ENCODE results near the gene CCSAP.
"Not testable (repeated sequence)": the region's sequence is repeated elsewhere in the genome, so short reads cannot be mapped to it uniquely, and the experiment has no call there.

Gene CCSAP

DNA sequence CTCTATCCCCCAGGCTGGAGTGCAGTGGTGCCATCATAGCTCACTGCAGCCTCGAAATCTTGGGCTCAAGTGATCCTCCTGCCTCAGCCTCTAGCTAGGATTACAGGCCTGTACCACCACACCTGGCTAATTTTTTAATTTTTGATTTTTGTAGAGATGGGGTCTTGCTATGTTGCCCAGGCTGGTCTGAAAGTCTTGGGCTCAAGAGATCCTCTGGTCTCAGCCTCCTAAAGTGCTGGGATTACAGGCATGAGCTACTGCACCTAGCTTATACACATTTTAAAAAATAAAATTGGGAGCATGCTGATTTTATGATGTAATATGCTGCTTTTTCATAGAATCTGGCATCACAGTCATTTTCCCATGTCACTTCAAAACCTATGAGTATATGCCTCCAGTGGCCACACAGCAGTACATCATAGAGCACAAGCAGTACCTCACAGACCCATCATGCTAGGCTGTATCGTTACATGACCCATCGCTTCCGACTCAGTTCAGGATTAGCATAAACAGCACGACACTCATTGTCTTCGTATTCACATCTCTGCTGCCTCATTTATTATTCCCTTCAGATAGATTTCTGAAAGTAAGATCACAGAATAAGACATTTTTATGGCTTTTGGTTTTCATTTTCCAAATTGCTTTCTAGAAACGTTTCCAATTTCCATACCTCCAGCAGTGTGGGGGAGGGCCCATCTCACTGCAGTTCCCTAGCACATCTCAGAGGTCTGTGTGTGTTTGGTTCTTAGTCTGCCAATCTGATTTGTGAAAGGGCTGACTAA is 35.9 kb upstream of the CCSAP start:
- H3K4me1 ChIP-seq (ENCODE audit: insufficient read depth, low read length), result no peaks in the 10 kb centered on the region

DNA sequence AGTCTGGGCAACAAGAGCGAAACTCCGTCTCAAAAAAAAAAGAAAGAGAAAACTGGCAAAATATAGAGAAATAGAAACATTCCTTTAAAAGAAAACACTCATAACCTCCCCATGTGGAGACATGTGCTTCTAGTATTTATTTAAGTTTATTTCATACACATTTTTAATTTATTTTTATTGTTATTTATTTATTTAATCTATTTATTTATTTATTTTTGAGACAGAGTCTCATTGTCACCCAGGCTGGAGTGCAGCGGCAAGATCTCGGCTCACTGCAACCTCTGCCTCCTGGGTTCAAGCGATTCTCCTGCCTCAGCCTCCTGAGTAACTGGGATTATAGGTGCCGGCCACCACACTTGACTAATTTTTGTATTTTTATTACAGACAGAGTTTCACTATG is 35.2 kb upstream of the CCSAP start:
- H3K4me1 ChIP-seq (ENCODE audit: insufficient read depth, low read length); H3K4me3 ChIP-seq (ENCODE audit: low read depth in 1 of 2, low read length in 2 of 2); H3K9me3 ChIP-seq (ENCODE audit: low read length); H3K36me3 ChIP-seq (ENCODE audit: insufficient read depth, low read length); H3K27ac ChIP-seq (ENCODE audit: low read depth, low read length); H3K27me3 ChIP-seq (ENCODE audit: control insufficient read depth in 1 of 2, insufficient read depth in 2 of 2, low read length in 2 of 2); H3K9ac ChIP-seq (ENCODE audit: low read length): not testable (repeated sequence)

More for the DNA sequence above, 35.9 kb upstream of the CCSAP start:
- Histone ChIP-seq H3K27ac (ENCODE audit: low read depth, low read length) (no peak overlapping the region), H3K9ac (ENCODE audit: low read length) (no peak overlapping the region), H3K36me3 (ENCODE audit: insufficient read depth, low read length) (no peaks in the 10 kb centered on the region), H3K27me3 (ENCODE audit: control insufficient read depth in 1 of 2, insufficient read depth in 2 of 2, low read length in 2 of 2) (peaks cover 0 to 5% of the 10 kb centered on the region in 2 donors), H3K9me3 (ENCODE audit: low read length) (no peaks in the 10 kb centered on the region), H3K4me3 (ENCODE audit: low read depth in 1 of 2, low read length in 2 of 2) (no peak overlapping the region)

DNA sequence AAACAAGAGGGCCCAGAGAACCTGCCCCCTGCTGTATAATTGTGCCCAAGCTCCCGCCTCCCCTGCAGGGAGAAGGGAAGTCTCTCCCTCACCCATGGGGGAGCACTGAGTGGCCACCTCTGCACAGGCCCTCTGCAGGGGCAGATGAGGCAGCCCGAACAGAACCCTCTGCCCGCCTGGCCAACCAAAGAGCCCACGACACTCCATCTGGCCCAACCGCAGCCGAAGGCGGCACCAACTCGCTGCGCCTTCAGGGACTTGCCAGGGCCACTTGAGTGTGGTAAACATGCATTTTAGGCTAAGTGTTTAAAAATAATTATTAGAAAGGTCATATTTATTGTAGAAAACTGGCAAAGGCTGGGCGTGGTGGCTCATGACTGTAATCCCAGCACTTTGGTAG is 34.6 kb upstream of the CCSAP start:
- no peaks in the 10 kb centered on the region for H3K4me1 ChIP-seq (ENCODE audit: insufficient read depth, low read length)

DNA sequence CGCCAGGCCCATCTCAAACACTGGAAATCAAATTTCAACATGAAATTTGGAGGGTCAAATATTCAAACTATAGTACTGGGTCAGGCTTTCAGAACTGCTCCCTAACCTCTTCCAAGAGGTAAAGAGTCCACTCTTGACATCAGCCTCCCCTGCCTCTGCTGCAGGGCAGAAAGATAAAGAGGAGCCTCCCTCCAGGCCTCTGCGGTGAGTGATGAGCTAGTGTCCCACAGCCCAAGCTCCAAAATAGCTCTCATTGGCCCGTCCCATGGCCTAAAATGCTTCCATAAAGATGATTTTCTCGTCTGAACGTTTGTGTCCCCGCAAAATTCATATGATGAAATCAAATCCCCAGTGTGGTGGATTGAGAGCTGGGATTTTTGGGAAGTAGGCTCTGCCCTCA is 33.7 kb upstream of the CCSAP start:
- no peaks in the 10 kb centered on the region for H3K4me1 ChIP-seq (ENCODE audit: insufficient read depth, low read length)
- H3K4me3 ChIP-seq (ENCODE audit: low read depth in 1 of 2, low read length in 2 of 2), result no peak overlapping the region
- no peak overlapping the region for H3K9ac ChIP-seq (ENCODE audit: low read length)
- H3K27me3 ChIP-seq (ENCODE audit: control insufficient read depth in 1 of 2, insufficient read depth in 2 of 2, low read length in 2 of 2), result no peaks in the 10 kb centered on the region
- H3K9me3 ChIP-seq (ENCODE audit: low read length), result no peaks in the 10 kb centered on the region
- H3K36me3 ChIP-seq (ENCODE audit: insufficient read depth, low read length), result no peaks in the 10 kb centered on the region
- H3K27ac ChIP-seq (ENCODE audit: low read depth, low read length), result no peak overlapping the region

More for the DNA sequence above, 34.6 kb upstream of the CCSAP start:
- H3K27me3 ChIP-seq (ENCODE audit: control insufficient read depth in 1 of 2, insufficient read depth in 2 of 2, low read length in 2 of 2), result peaks cover 0 to 5% of the 10 kb centered on the region in 2 donors
- H3K9ac ChIP-seq (ENCODE audit: low read length), result no peak overlapping the region
- no peaks in the 10 kb centered on the region for H3K9me3 ChIP-seq (ENCODE audit: low read length)
- no peak overlapping the region for H3K27ac ChIP-seq (ENCODE audit: low read depth, low read length)
- H3K4me3 ChIP-seq (ENCODE audit: low read depth in 1 of 2, low read length in 2 of 2), result no peak overlapping the region
- no peaks in the 10 kb centered on the region for H3K36me3 ChIP-seq (ENCODE audit: insufficient read depth, low read length)

DNA sequence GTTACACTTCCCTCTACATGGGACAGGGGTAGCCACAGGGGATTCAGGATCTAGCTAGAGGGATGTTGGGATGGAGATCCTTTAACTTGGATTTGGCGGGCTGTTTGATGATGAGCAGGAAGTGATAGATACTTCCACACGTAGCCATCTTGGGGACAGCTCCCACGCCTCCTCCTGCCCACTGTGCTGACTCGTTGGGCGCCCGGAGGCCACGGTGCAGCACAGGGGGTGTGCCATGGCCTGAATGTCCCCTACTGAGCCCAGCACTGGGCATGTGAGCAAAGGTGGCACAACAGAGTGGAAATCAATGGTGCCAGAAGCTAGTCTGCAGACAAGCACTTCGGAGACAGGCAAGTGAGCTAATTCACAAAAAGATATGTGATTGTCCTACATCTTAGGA is 31.6 kb upstream of the CCSAP start:
- Histone ChIP-seq H3K9ac (ENCODE audit: low read length) (no peak overlapping the region), H3K9me3 (ENCODE audit: low read length) (no peaks in the 10 kb centered on the region), H3K4me3 (ENCODE audit: low read depth in 1 of 2, low read length in 2 of 2) (no peak overlapping the region), H3K27me3 (ENCODE audit: control insufficient read depth in 1 of 2, insufficient read depth in 2 of 2, low read length in 2 of 2) (no peaks in the 10 kb centered on the region), H3K27ac (ENCODE audit: low read depth, low read length) (no peak overlapping the region), H3K4me1 (ENCODE audit: insufficient read depth, low read length) (no peaks in the 10 kb centered on the region), H3K36me3 (ENCODE audit: insufficient read depth, low read length) (no peaks in the 10 kb centered on the region)

DNA sequence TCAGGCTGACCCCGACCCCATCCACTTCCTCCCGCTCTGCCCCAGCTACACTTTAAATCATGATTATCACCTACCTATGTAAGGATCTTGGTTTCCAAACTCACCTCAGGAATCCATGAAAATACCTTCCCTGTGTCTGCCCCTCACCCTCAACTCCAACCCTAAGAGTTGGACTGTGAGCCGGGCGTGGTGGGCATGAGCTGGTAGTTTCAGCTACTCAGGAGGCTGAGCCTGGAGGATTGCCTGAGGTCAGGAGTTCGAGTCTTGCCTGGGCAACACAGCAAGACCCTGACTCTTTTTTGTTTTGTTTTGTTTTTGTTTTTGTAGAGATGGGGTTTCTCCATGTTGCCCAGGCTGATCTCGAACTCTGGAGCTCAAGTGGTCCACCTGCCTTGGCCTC is 30.5 kb upstream of the CCSAP start:
- no peaks in the 10 kb centered on the region for H3K4me1 ChIP-seq (ENCODE audit: insufficient read depth, low read length)
- no peak overlapping the region for H3K4me3 ChIP-seq (ENCODE audit: low read depth in 1 of 2, low read length in 2 of 2)
- H3K27ac ChIP-seq (ENCODE audit: low read depth, low read length), result no peak overlapping the region
- H3K27me3 ChIP-seq (ENCODE audit: control insufficient read depth in 1 of 2, insufficient read depth in 2 of 2, low read length in 2 of 2), result no peaks in the 10 kb centered on the region
- H3K36me3 ChIP-seq (ENCODE audit: insufficient read depth, low read length), result no peaks in the 10 kb centered on the region
- no peaks in the 10 kb centered on the region for H3K9me3 ChIP-seq (ENCODE audit: low read length)
- no peak overlapping the region for H3K9ac ChIP-seq (ENCODE audit: low read length)

DNA sequence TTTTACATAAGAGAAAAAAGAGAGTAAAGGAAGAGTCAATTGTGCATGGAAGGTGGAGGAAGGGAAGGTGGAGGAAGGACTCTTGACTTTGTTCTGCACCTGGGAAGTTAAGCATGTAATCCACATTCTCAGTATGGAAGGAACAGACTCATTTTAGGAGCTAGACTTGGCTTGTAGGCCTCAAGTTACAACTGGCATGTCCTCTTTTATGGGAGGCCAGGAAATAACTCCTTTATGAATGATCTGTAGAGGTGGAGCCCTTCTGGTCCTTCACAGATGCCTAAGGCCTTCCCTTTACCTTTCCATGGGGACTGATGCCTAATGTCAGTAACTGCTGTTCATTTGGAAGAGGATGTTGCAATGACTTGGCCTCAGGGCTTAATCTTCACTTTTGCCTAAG is 29.4 kb upstream of the CCSAP start:
- no peaks in the 10 kb centered on the region for H3K36me3 ChIP-seq (ENCODE audit: insufficient read depth, low read length)
- no peaks in the 10 kb centered on the region for H3K27me3 ChIP-seq (ENCODE audit: control insufficient read depth in 1 of 2, insufficient read depth in 2 of 2, low read length in 2 of 2)
- H3K27ac ChIP-seq (ENCODE audit: low read depth, low read length), result no peak overlapping the region
- H3K9me3 ChIP-seq (ENCODE audit: low read length), result no peaks in the 10 kb centered on the region
- H3K4me1 ChIP-seq (ENCODE audit: insufficient read depth, low read length), result no peaks in the 10 kb centered on the region
- no peak overlapping the region for H3K9ac ChIP-seq (ENCODE audit: low read length)
- no peak overlapping the region for H3K4me3 ChIP-seq (ENCODE audit: low read depth in 1 of 2, low read length in 2 of 2)

DNA sequence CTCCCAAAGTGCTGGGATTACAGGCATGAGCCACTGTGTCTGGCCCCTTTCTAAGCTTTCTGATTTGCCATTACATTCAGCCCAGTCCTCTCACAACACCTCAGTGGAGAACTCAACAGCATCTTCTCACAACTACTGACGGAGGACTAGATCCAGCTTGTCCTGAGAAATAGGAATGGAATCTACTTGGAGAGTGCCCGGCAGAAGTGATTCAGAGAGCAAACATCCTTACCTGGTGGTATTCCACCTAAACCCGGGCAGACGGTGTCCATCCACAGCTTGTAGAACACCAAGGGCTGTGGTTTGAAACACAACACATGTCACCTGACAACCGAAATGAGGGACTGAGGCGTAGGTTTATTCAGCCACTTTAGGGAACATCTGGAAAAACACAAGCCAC is 28.8 kb upstream of the CCSAP start:
- H3K4me3 ChIP-seq (ENCODE audit: low read depth in 1 of 2, low read length in 2 of 2), result no peak overlapping the region
- no peaks in the 10 kb centered on the region for H3K27me3 ChIP-seq (ENCODE audit: control insufficient read depth in 1 of 2, insufficient read depth in 2 of 2, low read length in 2 of 2)
- no peaks in the 10 kb centered on the region for H3K9me3 ChIP-seq (ENCODE audit: low read length)
- no peak overlapping the region for H3K27ac ChIP-seq (ENCODE audit: low read depth, low read length)
- H3K4me1 ChIP-seq (ENCODE audit: insufficient read depth, low read length), result no peaks in the 10 kb centered on the region
- no peaks in the 10 kb centered on the region for H3K36me3 ChIP-seq (ENCODE audit: insufficient read depth, low read length)
- H3K9ac ChIP-seq (ENCODE audit: low read length), result no peak overlapping the region

DNA sequence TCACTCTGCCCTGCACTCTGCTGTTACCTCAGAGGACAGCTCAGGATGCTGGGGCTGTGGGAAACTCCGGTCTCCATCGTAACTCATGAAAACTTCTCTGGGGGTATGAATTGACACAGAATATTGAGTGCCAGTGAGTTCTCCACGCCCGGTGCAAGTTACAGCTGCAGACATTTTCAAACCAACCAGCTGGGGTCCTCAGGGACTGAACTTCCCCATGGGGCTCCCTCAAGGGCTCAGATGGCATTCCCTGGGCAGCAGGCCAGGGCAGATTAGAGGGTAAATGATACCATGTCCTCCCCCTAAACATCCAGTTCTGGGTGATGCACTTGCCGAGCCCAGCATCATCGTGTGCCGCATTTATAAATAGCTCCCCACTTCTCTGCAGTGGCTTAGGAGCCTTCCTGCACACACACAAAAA is 27.8 kb upstream of the CCSAP start:
- no peaks in the 10 kb centered on the region for H3K27me3 ChIP-seq (ENCODE audit: control insufficient read depth in 1 of 2, insufficient read depth in 2 of 2, low read length in 2 of 2)
- no peaks in the 10 kb centered on the region for H3K36me3 ChIP-seq (ENCODE audit: insufficient read depth, low read length)
- H3K9ac ChIP-seq (ENCODE audit: low read length), result no peak overlapping the region
- H3K27ac ChIP-seq (ENCODE audit: low read depth, low read length), result no peak overlapping the region
- H3K4me1 ChIP-seq (ENCODE audit: insufficient read depth, low read length), result no peaks in the 10 kb centered on the region
- no peak overlapping the region for H3K4me3 ChIP-seq (ENCODE audit: low read depth in 1 of 2, low read length in 2 of 2)
- H3K9me3 ChIP-seq (ENCODE audit: low read length), result no peaks in the 10 kb centered on the region

DNA sequence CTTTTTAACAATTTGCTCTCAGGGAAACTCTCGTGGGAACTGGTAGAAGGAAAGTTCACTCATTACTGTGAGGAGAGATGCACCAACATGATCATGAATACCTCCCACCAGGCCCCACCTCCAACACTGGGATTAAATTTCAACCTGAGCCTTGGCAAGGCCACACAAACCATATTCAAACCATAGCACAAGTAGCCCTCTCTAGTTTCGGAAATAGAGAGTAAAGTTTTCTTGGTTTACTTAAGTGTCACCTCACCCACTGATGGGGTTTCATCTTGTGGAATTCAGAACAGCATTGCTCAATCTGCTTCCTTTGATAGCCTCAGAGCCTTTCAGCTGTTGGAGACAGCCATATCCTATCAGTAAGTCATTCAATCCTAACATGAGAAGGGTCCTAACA is 25.5 kb upstream of the CCSAP start:
- Histone ChIP-seq H3K4me3 (ENCODE audit: low read depth in 1 of 2, low read length in 2 of 2) (no peak overlapping the region), H3K9ac (ENCODE audit: low read length) (no peak overlapping the region), H3K27ac (ENCODE audit: low read depth, low read length) (no peak overlapping the region), H3K9me3 (ENCODE audit: low read length) (no peaks in the 10 kb centered on the region), H3K4me1 (ENCODE audit: insufficient read depth, low read length) (no peaks in the 10 kb centered on the region), H3K36me3 (ENCODE audit: insufficient read depth, low read length) (no peaks in the 10 kb centered on the region), H3K27me3 (ENCODE audit: control insufficient read depth in 1 of 2, insufficient read depth in 2 of 2, low read length in 2 of 2) (peaks cover 0 to 3% of the 10 kb centered on the region in 2 donors)

DNA sequence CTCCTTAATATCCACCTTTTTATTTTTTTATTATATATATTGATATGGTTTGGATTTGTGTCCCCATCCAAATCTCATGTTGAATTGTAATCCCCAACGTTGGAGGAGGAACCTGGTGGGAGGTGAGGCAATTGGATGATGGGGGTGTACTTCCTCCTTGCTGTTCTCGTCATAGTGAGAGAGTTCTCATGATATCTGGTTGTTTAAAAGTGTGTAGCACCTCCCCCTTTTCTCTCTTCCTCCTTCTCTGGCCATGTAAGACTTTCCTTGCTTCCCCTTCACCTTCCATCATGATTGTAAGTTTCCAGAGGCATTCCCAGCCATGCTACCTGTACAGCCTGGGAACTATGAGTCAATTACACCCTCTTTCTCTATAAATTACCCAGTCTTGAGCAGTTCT is 22.7 kb upstream of the CCSAP start:
- Histone ChIP-seq H3K27ac (ENCODE audit: low read depth, low read length) (no peak overlapping the region), H3K9ac (ENCODE audit: low read length) (no peak overlapping the region), H3K4me1 (ENCODE audit: insufficient read depth, low read length) (no peaks in the 10 kb centered on the region), H3K36me3 (ENCODE audit: insufficient read depth, low read length) (no peaks in the 10 kb centered on the region), H3K4me3 (ENCODE audit: low read depth in 1 of 2, low read length in 2 of 2) (no peak overlapping the region), H3K27me3 (ENCODE audit: control insufficient read depth in 1 of 2, insufficient read depth in 2 of 2, low read length in 2 of 2) (peaks cover 0 to 8% of the 10 kb centered on the region in 2 donors), H3K9me3 (ENCODE audit: low read length) (no peaks in the 10 kb centered on the region)

All from muscle layer of colon (tissue), 2 donors.